Kidney (tissue), 14 donors: ENCODE results near the gene USB1. TPM values are rescaled to one million over a fixed set of nuclear protein-coding genes. Genes with fewer than 3 reads are reported as not detected.

Experiments
- DNase-seq, 5 donors: peaks; one replicate each; pipeline ENCODE4 v3.0.0-alpha.2; 2013 to 2020
- FAIRE-seq: peaks from 2 replicates; lab custom pipeline; 2012; peaks lifted over from hg19 to GRCh38; lab: Jason Lieb, UNC
- H3K27ac ChIP-seq, 2 donors: one replicate each; pipeline ENCODE4 v1.7.0; 2013; ENCODE audit warnings: low read depth in 2 of 2, low read length in 2 of 2, inconsistent platforms in 1 of 2
- H3K27me3 ChIP-seq: one replicate; pipeline ENCODE4 v1.7.1; 2013; ENCODE audit warnings: low read length, inconsistent platforms; ENCODE audit not compliant: control insufficient read depth, insufficient read depth
- H3K36me3 ChIP-seq, 3 donors: one replicate each; pipeline versions ENCODE4 v1.7.0 to v1.7.1; 2013; ENCODE audit warnings: low read length in 3 of 3, control low read depth in 1 of 3, inconsistent platforms in 1 of 3; ENCODE audit not compliant: insufficient read depth in 3 of 3, control insufficient read depth in 2 of 3
- H3K4me1 ChIP-seq, 3 donors: one replicate each; pipeline versions ENCODE4 v1.7.0 to v1.7.1; 2013; ENCODE audit warnings: low read length in 3 of 3, inconsistent platforms in 1 of 3, low read depth in 1 of 3; ENCODE audit not compliant: control insufficient read depth in 2 of 3, insufficient read depth in 2 of 3
- H3K4me3 ChIP-seq, 3 donors: one replicate each; pipeline versions ENCODE4 v1.7.0 to v1.8.1; 2013; ENCODE audit warnings: low read length in 3 of 3, control low read depth in 1 of 3, inconsistent platforms in 1 of 3
- H3K9ac ChIP-seq, 3 donors: one replicate each; pipeline versions ENCODE4 v1.7.0 to v1.7.1; 2013; ENCODE audit warnings: low read length in 3 of 3, control low read depth in 1 of 3, inconsistent platforms in 1 of 3
- H3K9me3 ChIP-seq, 3 donors: one replicate each; pipeline versions ENCODE4 v1.7.0 to v1.7.1; 2013; ENCODE audit warnings: low read length in 3 of 3, control low read depth in 1 of 3, inconsistent platforms in 1 of 3; ENCODE audit not compliant: control insufficient read depth in 2 of 3, insufficient read depth in 1 of 3
- intact Hi-C: fragments of 100-400 bp; cut with DNase I; formaldehyde crosslinking; loops from one replicate; pipeline ENCODE4 v1.11.1; 2022
- polyA plus RNA-seq: library from polyadenylated mRNA; stranded (reverse); fragments of 350-450 nt; fragmentation: Illumina TruSeq; extraction: RNeasy Lipid Tissue Mini Kit (QIAGEN cat#74804); gene quantifications from one replicate; pipeline ENCODE4 v1.2.3, GENCODE V29; 2014; ENCODE audit warnings: low read depth, low replicate concordance; ENCODE audit not compliant: insufficient read depth
- total RNA-seq: library from RNA; stranded (reverse); fragmentation: NEBNext Ultra II Directional; extraction: Animal tissue kit (Norgen Biotek cat#: 25700); gene quantifications from one replicate; pipeline ENCODE4 v1.2.1, GENCODE V29; 2021
- TF ChIP-seq, protein P1 (sequence below): IDR thresholded peaks from 3 replicates; pipeline ENCODE4 v1.5.1; 2012; ENCODE audit warnings: mild to moderate bottlenecking, moderate library complexity, borderline replicate concordance; ENCODE audit not compliant: insufficient read depth; ENCODE audit errors: extremely low read depth
- donor health status: control.
- donor health status: control.
- donor health status: control.
- donor health status: control.
- donor health status: control.
- donor health status: DM: yes; HTN: yes; CAD: no.
- donor health status: Normal renal cell carcinoma (clear cell type).

The USB1 gene
- total and polyA plus RNA-seq, 2 donors from 2014 or later: 18.3 to 32.8 TPM

DNA sequence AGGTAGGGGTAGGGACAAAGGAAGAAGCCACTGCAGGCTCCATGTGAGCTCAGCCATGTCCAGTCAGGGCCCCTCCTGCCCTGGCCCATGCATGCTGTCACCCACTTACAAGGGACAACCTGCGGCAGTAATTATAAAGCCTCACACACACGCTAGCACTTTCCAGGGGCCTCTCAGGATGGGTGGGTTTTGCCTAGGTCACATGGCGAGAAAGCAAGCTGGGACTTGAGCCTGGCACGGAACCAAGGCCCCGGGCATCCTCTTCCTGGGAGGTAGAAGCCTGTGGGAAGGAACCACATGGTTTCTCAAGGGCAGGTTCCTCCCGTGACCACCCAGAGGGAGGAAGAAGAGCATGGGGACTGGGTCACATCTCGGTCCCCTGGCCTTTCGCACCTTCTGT is 7.8 kb upstream of the USB1 start:
- Histone ChIP-seq H3K27ac (peak overlapping the region; percentile 50 to 63), H3K4me3 (no peak overlapping the region), H3K36me3 (peaks cover 0 to 13% (median 5%) of the 10 kb centered on the region in 3 donors), H3K9me3 (no peaks in the 10 kb centered on the region), H3K4me1 (peaks cover 0 to 14% (median 0%) of the 10 kb centered on the region in 3 donors), H3K9ac (peak overlapping the region in 1 of 3 donors; percentile 19), H3K27me3 (no peaks in the 10 kb centered on the region)
- intact Hi-C loops: loop anchor here (10.0 kb wide), 1 partner anchor 229 kb away; no protein-coding TSS in a partner anchor
- TF ChIP-seq, protein P1, sequence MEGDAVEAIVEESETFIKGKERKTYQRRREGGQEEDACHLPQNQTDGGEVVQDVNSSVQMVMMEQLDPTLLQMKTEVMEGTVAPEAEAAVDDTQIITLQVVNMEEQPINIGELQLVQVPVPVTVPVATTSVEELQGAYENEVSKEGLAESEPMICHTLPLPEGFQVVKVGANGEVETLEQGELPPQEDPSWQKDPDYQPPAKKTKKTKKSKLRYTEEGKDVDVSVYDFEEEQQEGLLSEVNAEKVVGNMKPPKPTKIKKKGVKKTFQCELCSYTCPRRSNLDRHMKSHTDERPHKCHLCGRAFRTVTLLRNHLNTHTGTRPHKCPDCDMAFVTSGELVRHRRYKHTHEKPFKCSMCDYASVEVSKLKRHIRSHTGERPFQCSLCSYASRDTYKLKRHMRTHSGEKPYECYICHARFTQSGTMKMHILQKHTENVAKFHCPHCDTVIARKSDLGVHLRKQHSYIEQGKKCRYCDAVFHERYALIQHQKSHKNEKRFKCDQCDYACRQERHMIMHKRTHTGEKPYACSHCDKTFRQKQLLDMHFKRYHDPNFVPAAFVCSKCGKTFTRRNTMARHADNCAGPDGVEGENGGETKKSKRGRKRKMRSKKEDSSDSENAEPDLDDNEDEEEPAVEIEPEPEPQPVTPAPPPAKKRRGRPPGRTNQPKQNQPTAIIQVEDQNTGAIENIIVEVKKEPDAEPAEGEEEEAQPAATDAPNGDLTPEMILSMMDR: no peak
- FAIRE-seq: no peak
- peak in 4 of 5 donors; percentile 7 to 66 (median 22) for DNase-seq

DNA sequence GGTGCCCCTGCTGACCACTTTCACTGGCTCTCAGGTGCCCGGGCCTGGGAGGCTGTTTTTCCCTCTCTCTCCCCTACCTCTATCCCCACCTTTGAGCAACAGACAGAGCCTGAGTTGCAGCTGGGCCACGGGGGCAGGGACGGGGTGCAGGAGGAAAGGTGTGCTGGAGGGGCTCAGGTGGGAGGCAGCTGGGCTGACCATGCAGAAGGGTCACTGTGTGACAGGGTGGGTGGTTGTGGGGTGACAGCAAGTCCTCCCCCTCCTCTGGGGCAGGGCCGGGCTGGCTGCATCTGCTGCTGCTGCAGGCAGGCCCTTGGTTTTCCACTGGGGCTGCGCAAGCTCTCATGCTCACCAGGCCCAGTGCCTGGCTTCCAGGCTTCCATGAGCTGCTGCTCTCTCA is 7.3 kb upstream of the USB1 start:
- FAIRE-seq (no peak), DNase-seq (no peak)
- Histone ChIP-seq H3K9ac (no peak overlapping the region), H3K4me3 (no peak overlapping the region), H3K36me3 (peaks cover 0 to 13% (median 5%) of the 10 kb centered on the region in 3 donors), H3K4me1 (peaks cover 0 to 17% (median 0%) of the 10 kb centered on the region in 3 donors), H3K27me3 (no peaks in the 10 kb centered on the region), H3K27ac (no peak overlapping the region), H3K9me3 (no peaks in the 10 kb centered on the region)
- TF ChIP-seq, protein P1: no peak
- intact Hi-C loops: loop anchor here (10.0 kb wide), 1 partner anchor 229 kb away; no protein-coding TSS in a partner anchor

DNA sequence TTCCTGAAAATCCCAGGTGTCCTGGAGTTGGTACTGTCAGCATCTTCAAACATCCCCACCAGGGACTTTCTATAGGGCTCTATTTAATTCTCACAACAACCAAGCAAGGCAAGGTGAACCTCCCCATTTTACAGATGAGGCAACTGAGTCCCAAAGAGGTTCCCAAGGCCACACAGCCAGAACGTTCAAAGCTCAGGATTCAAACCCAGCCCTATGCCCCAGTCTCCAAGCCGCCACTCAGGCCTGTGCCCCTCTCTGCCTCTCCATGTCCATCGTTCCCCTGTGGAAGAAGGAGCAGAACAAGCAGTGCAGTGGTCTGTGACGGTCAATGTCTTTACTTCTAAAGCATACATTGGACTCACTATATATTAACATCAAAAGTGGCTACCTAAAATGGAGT is 6.8 kb upstream of the USB1 start:
- FAIRE-seq (no peak), DNase-seq (no peak)
- H3K4me3 ChIP-seq: no peak overlapping the region
- H3K4me1 ChIP-seq: peaks cover 2 to 21% (median 3%) of the 10 kb centered on the region in 3 donors
- peaks cover 0 to 13% (median 5%) of the 10 kb centered on the region in 3 donors for H3K36me3 ChIP-seq
- intact Hi-C loops: loop anchor here (10.0 kb wide), 1 partner anchor 230 kb away; no protein-coding TSS in a partner anchor
- H3K9ac ChIP-seq: no peak overlapping the region
- no peaks in the 10 kb centered on the region for H3K9me3 ChIP-seq
- no peaks in the 10 kb centered on the region for H3K27me3 ChIP-seq
- TF ChIP-seq, protein P1: no peak
- no peak overlapping the region for H3K27ac ChIP-seq

DNA sequence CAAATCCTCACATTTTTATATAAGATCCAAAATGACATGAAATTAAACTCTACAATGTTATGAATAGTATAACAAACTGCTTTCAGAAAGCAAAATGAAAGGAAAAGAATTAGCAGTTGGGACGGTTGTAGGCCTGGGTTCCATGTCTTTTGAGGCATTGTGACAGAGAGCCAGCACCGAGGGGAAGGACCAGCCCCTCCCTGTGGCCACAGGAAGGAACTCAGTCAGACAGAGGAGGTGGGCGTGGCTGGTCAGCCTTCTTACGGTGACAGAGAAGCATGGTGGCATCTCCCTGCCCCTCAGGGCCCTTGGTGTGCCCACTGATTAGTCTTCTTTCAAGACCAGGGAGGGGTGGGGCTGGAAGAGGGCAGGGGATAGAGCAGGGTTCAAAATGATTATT is 6.4 kb upstream of the USB1 start:
- no peaks in the 10 kb centered on the region for H3K9me3 ChIP-seq
- H3K27me3 ChIP-seq: no peaks in the 10 kb centered on the region
- TF ChIP-seq, protein P1: no peak
- intact Hi-C loops: loop anchor here (5.0 to 10.0 kb wide), 2 partner anchors 92 to 230 kb away; no protein-coding TSS in a partner anchor
- peaks cover 0 to 13% (median 5%) of the 10 kb centered on the region in 3 donors for H3K36me3 ChIP-seq
- peaks cover 3 to 25% (median 5%) of the 10 kb centered on the region in 3 donors for H3K4me1 ChIP-seq
- no peak for FAIRE-seq
- H3K4me3 ChIP-seq: no peak overlapping the region
- H3K9ac ChIP-seq: no peak overlapping the region
- no peak overlapping the region for H3K27ac ChIP-seq
- peak in 2 of 5 donors; percentile 22 to 57 for DNase-seq
